Measurements from ENCODE around the gene IGSF11.

DNA sequence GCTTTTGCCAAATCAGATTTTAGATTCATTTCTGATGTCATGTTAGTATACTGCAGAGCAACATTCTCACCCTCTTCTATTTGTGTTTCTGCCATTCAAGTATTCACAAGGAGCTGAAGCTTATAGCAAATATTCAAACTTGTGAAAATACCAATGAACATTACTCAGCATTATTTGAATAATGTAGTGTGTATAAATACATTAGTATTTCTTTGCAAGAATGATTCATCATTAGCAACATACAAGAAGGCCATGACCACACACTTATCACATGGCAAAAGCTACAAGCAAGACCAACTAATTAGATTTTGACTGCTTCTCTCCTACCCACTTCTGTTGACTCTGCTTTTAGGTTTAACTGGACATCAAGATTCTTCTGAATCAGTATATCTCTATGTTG, 124.9 kb downstream of the IGSF11 start:
- TF ChIP-seq POLR2A (IDR thresholded peaks at IDR 0.05) = no peak
- TF ChIP-seq, protein P1, sequence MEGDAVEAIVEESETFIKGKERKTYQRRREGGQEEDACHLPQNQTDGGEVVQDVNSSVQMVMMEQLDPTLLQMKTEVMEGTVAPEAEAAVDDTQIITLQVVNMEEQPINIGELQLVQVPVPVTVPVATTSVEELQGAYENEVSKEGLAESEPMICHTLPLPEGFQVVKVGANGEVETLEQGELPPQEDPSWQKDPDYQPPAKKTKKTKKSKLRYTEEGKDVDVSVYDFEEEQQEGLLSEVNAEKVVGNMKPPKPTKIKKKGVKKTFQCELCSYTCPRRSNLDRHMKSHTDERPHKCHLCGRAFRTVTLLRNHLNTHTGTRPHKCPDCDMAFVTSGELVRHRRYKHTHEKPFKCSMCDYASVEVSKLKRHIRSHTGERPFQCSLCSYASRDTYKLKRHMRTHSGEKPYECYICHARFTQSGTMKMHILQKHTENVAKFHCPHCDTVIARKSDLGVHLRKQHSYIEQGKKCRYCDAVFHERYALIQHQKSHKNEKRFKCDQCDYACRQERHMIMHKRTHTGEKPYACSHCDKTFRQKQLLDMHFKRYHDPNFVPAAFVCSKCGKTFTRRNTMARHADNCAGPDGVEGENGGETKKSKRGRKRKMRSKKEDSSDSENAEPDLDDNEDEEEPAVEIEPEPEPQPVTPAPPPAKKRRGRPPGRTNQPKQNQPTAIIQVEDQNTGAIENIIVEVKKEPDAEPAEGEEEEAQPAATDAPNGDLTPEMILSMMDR (IDR thresholded peaks at IDR 0.05 in 8 of 11, conservative IDR thresholded peaks at IDR 0.05 in 3 of 11) = no peak
